HEK293T (cell line): ENCODE measurements around the gene PEA15.

Source experiments
- BHLHE40 ChIP-seq: fragments of 450-650 bp; IDR thresholded peaks from 2 replicates; pipeline ENCODE4 v1.6.1; 2016; ENCODE audit warnings: mild to moderate bottlenecking, moderate library complexity, borderline replicate concordance
- CTBP1 ChIP-seq: fragments of 450-650 bp; IDR thresholded peaks from 2 replicates; pipeline ENCODE4 v1.6.1; 2016; ENCODE audit warnings: borderline replicate concordance
- ELF4 ChIP-seq: fragments of 450-650 bp; IDR thresholded peaks from 2 replicates; pipeline ENCODE4 v1.6.1; 2017; ENCODE audit warnings: antibody characterized with exemption
- SP1 ChIP-seq: fragments of 450-650 bp; IDR thresholded peaks from 2 replicates; pipeline ENCODE4 v1.6.1; 2017
- SUZ12 ChIP-seq: fragments of 450-650 bp; IDR thresholded peaks from 2 replicates; pipeline ENCODE4 v1.6.1; 2016; ENCODE audit warnings: mild to moderate bottlenecking
- TARDBP ChIP-seq: fragments of 450-650 bp; IDR thresholded peaks from 2 replicates; pipeline ENCODE4 v1.6.1; 2016
- ZNF384 ChIP-seq: fragments of 450-650 bp; IDR thresholded peaks from 2 replicates; pipeline ENCODE4 v1.6.1; 2016
- TF ChIP-seq, protein P1 (sequence below): fragments of 450-650 bp; IDR thresholded peaks from 2 replicates; pipeline ENCODE4 v1.6.1; 2016

DNA sequence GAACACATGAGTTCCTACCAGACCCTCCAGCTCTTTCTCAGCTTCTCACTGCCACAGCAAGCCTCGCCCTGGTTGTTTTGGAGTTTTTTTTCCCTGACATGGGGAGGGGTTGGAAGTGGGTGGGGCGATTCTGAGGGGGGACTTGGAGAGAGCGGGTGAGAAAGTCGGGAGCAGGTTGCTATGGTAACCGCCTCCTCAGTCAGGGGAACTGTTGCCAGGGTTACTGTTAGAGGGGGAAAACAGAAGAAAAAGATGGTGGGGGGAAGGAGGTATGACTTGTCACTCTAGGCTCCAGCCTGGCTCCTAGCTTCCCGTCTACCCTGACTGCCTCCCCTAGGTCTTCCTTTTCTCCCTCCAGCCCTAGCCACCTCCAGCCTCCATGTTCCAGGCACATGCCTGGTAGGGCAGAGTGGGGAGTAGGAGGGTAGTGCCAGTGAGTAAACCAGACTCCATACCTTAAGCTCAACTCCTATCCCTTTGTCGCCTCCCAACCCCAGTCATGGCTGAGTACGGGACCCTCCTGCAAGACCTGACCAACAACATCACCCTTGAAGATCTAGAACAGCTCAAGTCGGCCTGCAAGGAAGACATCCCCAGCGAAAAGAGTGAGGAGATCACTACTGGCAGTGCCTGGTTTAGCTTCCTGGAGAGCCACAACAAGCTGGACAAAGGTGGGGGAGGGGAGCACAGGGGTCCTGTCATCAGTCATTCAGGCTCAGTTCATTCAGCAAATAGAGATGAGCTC, 6.0 kb downstream of the PEA15 start:
- TF ChIP-seq ELF4 (no peak), CTBP1 (no peak), BHLHE40 (no peak), ZNF384 (no peak), SUZ12 (no peak), SP1 (no peak), TARDBP (no peak)
- TF ChIP-seq, protein P1, sequence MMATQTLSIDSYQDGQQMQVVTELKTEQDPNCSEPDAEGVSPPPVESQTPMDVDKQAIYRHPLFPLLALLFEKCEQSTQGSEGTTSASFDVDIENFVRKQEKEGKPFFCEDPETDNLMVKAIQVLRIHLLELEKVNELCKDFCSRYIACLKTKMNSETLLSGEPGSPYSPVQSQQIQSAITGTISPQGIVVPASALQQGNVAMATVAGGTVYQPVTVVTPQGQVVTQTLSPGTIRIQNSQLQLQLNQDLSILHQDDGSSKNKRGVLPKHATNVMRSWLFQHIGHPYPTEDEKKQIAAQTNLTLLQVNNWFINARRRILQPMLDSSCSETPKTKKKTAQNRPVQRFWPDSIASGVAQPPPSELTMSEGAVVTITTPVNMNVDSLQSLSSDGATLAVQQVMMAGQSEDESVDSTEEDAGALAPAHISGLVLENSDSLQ: no peak
